H1 (cell line): ENCODE measurements around the gene GABPB1. TPM values are rescaled to one million over a fixed set of nuclear protein-coding genes. Genes with fewer than 3 reads are reported as not detected.

Experiments used
- CTCF ChIA-PET: fragments of 300-600 bp; sonication (Branson Sonifier 250); formaldehyde crosslinking; loops from one replicate; lab custom pipeline; 2021; ENCODE audit not compliant: partially characterized antibody; lab: Charles Lee
- POLR2A ChIA-PET: fragments of 300-600 bp; sonication (Branson Sonifier 250); formaldehyde crosslinking; loops from one replicate; lab custom pipeline; 2021; ENCODE audit warnings: inconsistent platforms; ENCODE audit not compliant: partially characterized antibody; lab: Charles Lee
- DNase-seq, 2 experiments: peaks; one replicate each; pipeline versions ENCODE4 v3.0.0 to v3.0.0-alpha.2; 2010 to 2022; ENCODE audit warnings: low spot score in 2 of 2, low read depth in 1 of 2, mixed read lengths in 1 of 2
- FAIRE-seq: peaks from 2 replicates; lab custom pipeline; 2011; peaks lifted over from hg19 to GRCh38; lab: Jason Lieb, UNC
- H2AFZ ChIP-seq: 2 replicates; pipeline ENCODE4 v1.8.1; 2012; ENCODE audit warnings: low read length, inconsistent platforms
- H2AK5ac ChIP-seq: 2 replicates; pipeline ENCODE4 v1.6.1; 2013; ENCODE audit warnings: low read depth, low read length
- H2BK120ac ChIP-seq: replicated peaks from 2 replicates; pipeline ENCODE3; 2013; ENCODE audit warnings: low read depth, low read length, inconsistent platforms
- H2BK12ac ChIP-seq: 2 replicates; pipeline ENCODE4 v1.6.1; 2013; ENCODE audit warnings: low read depth, low read length
- H2BK15ac ChIP-seq: 2 replicates; pipeline ENCODE4 v1.6.1; 2013; ENCODE audit warnings: low read length
- H2BK20ac ChIP-seq: 2 replicates; pipeline ENCODE4 v1.6.1; 2013; ENCODE audit warnings: low read length
- H2BK5ac ChIP-seq: 2 replicates; pipeline ENCODE4 v1.6.1; 2013; ENCODE audit warnings: low read depth, low read length
- H3K14ac ChIP-seq: 2 replicates; pipeline ENCODE4 v1.6.1; 2013; ENCODE audit warnings: inconsistent platforms; ENCODE audit not compliant: insufficient read length
- H3K18ac ChIP-seq: 2 replicates; pipeline ENCODE4 v1.6.1; 2013; ENCODE audit warnings: low read length; ENCODE audit errors: extremely low read depth
- H3K23ac ChIP-seq: 2 replicates; pipeline ENCODE4 v1.6.1; 2013; ENCODE audit warnings: inconsistent platforms; ENCODE audit not compliant: insufficient read length
- H3K23me2 ChIP-seq: 2 replicates; pipeline ENCODE4 v1.6.1; 2013; ENCODE audit warnings: low read depth, low read length
- H3K27ac ChIP-seq: 2 replicates; pipeline ENCODE4 v1.6.1; 2011; ENCODE audit warnings: low read depth, low read length, inconsistent platforms
- H3K27me3 ChIP-seq, 4 experiments: replicated peaks in 1 of 4; 1 replicate in 1 of 4; 2 replicates in 3 of 4; pipeline versions ENCODE4 v1.6.1 to v1.8.1; 2011 to 2013; ENCODE audit warnings: low read length in 3 of 4, mild to moderate bottlenecking in 3 of 4, inconsistent platforms in 2 of 4, mixed read lengths in 2 of 4, moderate library complexity in 1 of 4; ENCODE audit not compliant: control insufficient read depth in 3 of 4, insufficient read depth in 3 of 4; ENCODE audit errors: extremely low read depth in 1 of 4
- H3K36me3 ChIP-seq, 4 experiments: 2 replicates each; pipeline versions ENCODE4 v1.6.1 to v1.8.1; 2011 to 2013; ENCODE audit warnings: mild to moderate bottlenecking in 4 of 4, low read length in 3 of 4, moderate library complexity in 2 of 4, control low read depth in 1 of 4, inconsistent platforms in 1 of 4; ENCODE audit not compliant: insufficient read depth in 4 of 4, control insufficient read depth in 2 of 4
- H3K4ac ChIP-seq: replicated peaks from 2 replicates; pipeline ENCODE3; 2013; ENCODE audit warnings: low read length, low read depth, mixed read lengths, inconsistent platforms; ENCODE audit not compliant: insufficient read length
- H3K4me1 ChIP-seq, 4 experiments: replicated peaks in 1 of 4; 1 replicate in 1 of 4; 2 replicates in 3 of 4; pipeline versions ENCODE4 v1.6.1 to v1.8.1; 2011 to 2013; ENCODE audit warnings: low read length in 3 of 4, inconsistent platforms in 2 of 4, mixed read lengths in 1 of 4; ENCODE audit not compliant: insufficient read depth in 4 of 4, control insufficient read depth in 3 of 4
- H3K4me2 ChIP-seq, 2 experiments: 2 replicates each; pipeline versions ENCODE4 v1.6.1 to v1.8.1; 2011 to 2013; ENCODE audit warnings: low read depth in 2 of 2, low read length in 2 of 2, control low read depth in 1 of 2, inconsistent platforms in 1 of 2, mild to moderate bottlenecking in 1 of 2; ENCODE audit not compliant: insufficient read depth in 1 of 2
- H3K4me3 ChIP-seq, 4 experiments: fragments of 200-600, 300-600 bp in 1 of 4; sonication (generic), shearing (Covaris generic), sonication (Bioruptor Twin) in 1 of 4; 2 replicates each; pipeline versions ENCODE4 v1.5.1 to v1.8.1; 2011 to 2016; ENCODE audit warnings: low read length in 4 of 4, low read depth in 3 of 4, control low read depth in 2 of 4, inconsistent platforms in 2 of 4, mild to moderate bottlenecking in 2 of 4, mixed read lengths in 1 of 4, moderate library complexity in 1 of 4; ENCODE audit not compliant: insufficient read depth in 2 of 4; ENCODE audit errors: extremely low read depth in 1 of 4
- H3K56ac ChIP-seq: replicated peaks from 2 replicates; pipeline ENCODE3; 2013; ENCODE audit warnings: low read depth, mild to moderate bottlenecking, mixed read lengths, low read length, inconsistent platforms; ENCODE audit not compliant: insufficient read length
- H3K79me1 ChIP-seq: 2 replicates; pipeline ENCODE4 v1.6.1; 2013; ENCODE audit warnings: low read depth, low read length, control low read depth
- H3K79me2 ChIP-seq, 2 experiments: 2 replicates each; pipeline versions ENCODE4 v1.6.1 to v1.8.1; 2012 to 2013; ENCODE audit warnings: low read length in 2 of 2, mild to moderate bottlenecking in 2 of 2, inconsistent platforms in 1 of 2; ENCODE audit not compliant: insufficient read depth in 2 of 2, control insufficient read depth in 1 of 2
- H3K9ac ChIP-seq, 4 experiments: replicated peaks in 1 of 4; 1 replicate in 1 of 4; 2 replicates in 3 of 4; pipeline versions ENCODE4 v1.6.1 to v1.8.1; 2011 to 2013; ENCODE audit warnings: low read depth in 3 of 4, low read length in 3 of 4, control low read depth in 2 of 4, mild to moderate bottlenecking in 2 of 4, moderate library complexity in 2 of 4, inconsistent platforms in 1 of 4; ENCODE audit errors: extremely low read depth in 1 of 4
- H3K9me3 ChIP-seq, 2 experiments: 2 replicates each; pipeline versions ENCODE4 v1.6.1 to v1.8.1; 2012 to 2013; ENCODE audit warnings: mild to moderate bottlenecking in 2 of 2, moderate library complexity in 2 of 2, control low read depth in 1 of 2, inconsistent platforms in 1 of 2, low read depth in 1 of 2, low read length in 1 of 2, mixed read lengths in 1 of 2; ENCODE audit not compliant: insufficient read depth in 2 of 2
- H4K20me1 ChIP-seq, 2 experiments: replicated peaks in 1 of 2; 2 replicates each; pipeline versions ENCODE3 to v1.8.1; 2011 to 2013; ENCODE audit warnings: inconsistent platforms in 2 of 2, low read length in 2 of 2, mild to moderate bottlenecking in 1 of 2; ENCODE audit not compliant: insufficient read depth in 2 of 2, control insufficient read depth in 1 of 2
- H4K5ac ChIP-seq: 2 replicates; pipeline ENCODE4 v1.6.1; 2013; ENCODE audit warnings: low read length, low read depth, mixed read lengths, inconsistent platforms; ENCODE audit not compliant: insufficient read length
- H4K8ac ChIP-seq: 2 replicates; pipeline ENCODE4 v1.8.0; 2013; ENCODE audit warnings: mild to moderate bottlenecking, moderate library complexity, low read length, inconsistent platforms; ENCODE audit not compliant: insufficient read depth; ENCODE audit errors: extremely low read depth
- H4K91ac ChIP-seq: replicated peaks from 2 replicates; pipeline ENCODE3; 2013; ENCODE audit warnings: low read length, mixed read lengths, inconsistent platforms; ENCODE audit not compliant: insufficient read length
- BRCA1 ChIP-seq: IDR thresholded peaks from 2 replicates; pipeline ENCODE4 v1.6.1; 2012; ENCODE audit warnings: low read depth, low read length, improper control_type of control experiment
- CBX8 ChIP-seq: fragments of 300-800, 300-1000 bp; sonication (generic); IDR thresholded peaks from 2 replicates; pipeline ENCODE4 v1.7.1; 2016; ENCODE audit warnings: low read depth, low read length, borderline replicate concordance
- CREB1 ChIP-seq: IDR thresholded peaks from 2 replicates; pipeline ENCODE4 v1.6.1; 2012; ENCODE audit warnings: inconsistent platforms
- GABPA ChIP-seq: IDR thresholded peaks from 2 replicates; pipeline ENCODE4 v1.6.1; 2011; ENCODE audit warnings: mild to moderate bottlenecking, low read length, moderate library complexity, borderline replicate concordance; ENCODE audit not compliant: insufficient read depth
- HDAC6 ChIP-seq: IDR thresholded peaks from one replicate; pipeline ENCODE4 v1.7.1; 2012; ENCODE audit warnings: low read depth, mild to moderate bottlenecking, inconsistent platforms, low read length, moderate library complexity
- NANOG ChIP-seq: IDR thresholded peaks from 2 replicates; pipeline ENCODE4 v1.6.1; 2011; ENCODE audit warnings: low read length, low read depth, mild to moderate bottlenecking, inconsistent platforms; ENCODE audit not compliant: insufficient read depth, poor library complexity, severe bottlenecking
- NRF1 ChIP-seq: IDR thresholded peaks from 2 replicates; pipeline ENCODE4 v1.6.1; 2011; ENCODE audit warnings: mild to moderate bottlenecking, low read depth, low read length, improper control_type of control experiment
- PHF8 ChIP-seq: fragments of 200-600 bp; sonication (generic); conservative IDR thresholded peaks from 2 replicates; pipeline ENCODE4 v1.7.1; 2012; ENCODE audit warnings: low read depth, mild to moderate bottlenecking, inconsistent platforms, low read length, moderate library complexity
- POLR2AphosphoS5 ChIP-seq: IDR thresholded peaks from 2 replicates; pipeline ENCODE4 v1.6.1; 2011; ENCODE audit warnings: low read depth, low read length
- SIRT6 ChIP-seq: IDR thresholded peaks from one replicate; pipeline ENCODE4 v1.7.1; 2012; ENCODE audit warnings: low read length, inconsistent platforms
- SP2 ChIP-seq: IDR thresholded peaks from 2 replicates; pipeline ENCODE4 v1.6.1; 2012; ENCODE audit warnings: mild to moderate bottlenecking, low read length, inconsistent platforms
- SRF ChIP-seq: IDR thresholded peaks from 2 replicates; pipeline ENCODE4 v1.6.1; 2011; ENCODE audit warnings: mild to moderate bottlenecking, low read depth, low read length, moderate library complexity
- TBP ChIP-seq: IDR thresholded peaks from 2 replicates; pipeline ENCODE4 v1.6.1; 2011; ENCODE audit warnings: low read depth, low read length, improper control_type of control experiment
- TEAD4 ChIP-seq: IDR thresholded peaks from 2 replicates; pipeline ENCODE4 v1.6.1; 2012; ENCODE audit warnings: low read depth, low read length, inconsistent platforms, mixed read lengths
- ZNF274 ChIP-seq: IDR thresholded peaks from 2 replicates; pipeline ENCODE4 v1.7.0; 2012; ENCODE audit warnings: low read length, borderline replicate concordance; ENCODE audit errors: extremely low read depth
- WGBS, 2 experiments: shearing (Covaris generic) in 1 of 2; methylation state at CpG; one replicate each; pipeline versions ENCODE4 v1.1.6 to v1.1.7; 2013 to 2015; ENCODE audit warnings: low lambda C conversion rate in 2 of 2, mixed read lengths in 2 of 2, inconsistent platforms in 1 of 2, low coverage in 1 of 2, missing lambda C conversion rate in 1 of 2; ENCODE audit not compliant: insufficient replicate concordance in 2 of 2, insufficient coverage in 1 of 2, insufficient read length in 1 of 2; ENCODE audit errors: extremely low coverage in 1 of 2, missing lambda C conversion rate in 1 of 2; 5-methylcytosine and 5-hydroxymethylcytosine counted together
- polyA plus RNA-seq, 7 experiments: library from polyadenylated mRNA; depleted of rRNA in 3 of 7; stranded (reverse) in 5 of 7; unstranded in 2 of 7; fragments of >200 nt in 5 of 7; fragments of 200-250 nt in 2 of 7; gene quantifications; 1 replicate in 5 of 7; 2 replicates in 1 of 7; 4 replicates in 1 of 7; pipeline versions ENCODE4 v1.2.1 to v1.2.3, GENCODE V29; 2011 to 2013; ENCODE audit warnings: missing spikeins in 2 of 7, mixed read lengths in 2 of 7
- total RNA-seq: library from RNA; stranded (reverse); fragmentation: NEBNext Ultra II Directional; extraction: Animal tissue kit (Norgen Biotek cat#: 25700); gene quantifications from 2 replicates; pipeline ENCODE4 v1.2.1, GENCODE V29; 2021
- TF ChIP-seq, protein P1 (sequence below): IDR thresholded peaks from 2 replicates; pipeline ENCODE4 v1.6.1; 2012; ENCODE audit warnings: inconsistent platforms

GABPB1 gene
- total and polyA plus RNA-seq, 2 of the 8 experiments (the other 6 are each of a cell fraction or from before 2014, with no cell fraction given): 24.5 to 32.3 TPM

DNA sequence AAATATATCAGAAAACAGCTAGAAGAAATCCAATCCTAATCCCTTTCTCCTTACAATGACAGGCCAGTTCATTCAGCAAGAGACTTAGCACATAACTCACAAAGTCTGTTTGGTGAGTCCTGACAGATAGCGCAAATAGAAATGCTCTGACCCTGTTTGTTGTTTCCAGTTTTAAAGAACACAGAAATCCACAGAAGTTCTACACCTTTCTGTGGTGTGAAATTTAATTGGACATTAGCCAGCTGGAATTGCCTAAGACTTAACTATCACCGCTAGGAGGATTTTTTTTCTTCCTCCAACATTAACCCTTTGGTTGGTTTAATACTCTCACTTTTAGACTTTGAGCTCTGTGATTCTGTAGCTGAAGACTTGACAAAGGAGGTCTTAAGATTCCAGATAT is 120.2 kb downstream of the GABPB1 start:
- FAIRE-seq (no peak), DNase-seq (no peak)
- H3K79me1 ChIP-seq: no peaks in the 10 kb centered on the region
- H3K14ac ChIP-seq: no peak overlapping the region
- no peaks in the 10 kb centered on the region for H3K27me3 ChIP-seq
- H3K79me2 ChIP-seq: no peaks in the 10 kb centered on the region
- no peaks in the 10 kb centered on the region; a peak in 1 of 8 replicates for H3K36me3 ChIP-seq
- no peak overlapping the region for H2AK5ac ChIP-seq
- H3K4me3 ChIP-seq: no peak overlapping the region
- H3K56ac ChIP-seq: no peak overlapping the region
- no peak overlapping the region for H3K23ac ChIP-seq
- no peak overlapping the region for H2AFZ ChIP-seq
- ChIA-PET POLR2A (no interaction called here), CTCF (no interaction called here)
- H2BK15ac ChIP-seq: no peak overlapping the region
- H4K20me1 ChIP-seq: no peaks in the 10 kb centered on the region
- no peak overlapping the region for H2BK120ac ChIP-seq
- no peaks in the 10 kb centered on the region for H3K9me3 ChIP-seq
- no peak overlapping the region for H3K4me2 ChIP-seq
- H2BK5ac ChIP-seq: no peak overlapping the region
- H3K27ac ChIP-seq: no peak overlapping the region
- no peak overlapping the region for H4K5ac ChIP-seq
- no peak overlapping the region for H4K91ac ChIP-seq
- no peak overlapping the region for H2BK20ac ChIP-seq
- no peak overlapping the region for H3K9ac ChIP-seq
- H3K4ac ChIP-seq: no peak overlapping the region
- H3K4me1 ChIP-seq: no peaks in the 10 kb centered on the region
- H3K23me2 ChIP-seq: no peaks in the 10 kb centered on the region
- no peak overlapping the region for H2BK12ac ChIP-seq
- no peak overlapping the region for H3K18ac ChIP-seq
- H4K8ac ChIP-seq: no peak overlapping the region
- 86% methylated on average over 2 of the region's 2 CpGs; no CpG with 5 or more reads in 1 of the 2 experiments for WGBS, 2 experiments
- TF ChIP-seq TBP: no peak
- no peak for TF ChIP-seq BRCA1
- no peak for TF ChIP-seq HDAC6
- TF ChIP-seq GABPA: no peak
- TF ChIP-seq NANOG: no peak
- no peak for TF ChIP-seq SRF
- no peak for TF ChIP-seq TEAD4
- TF ChIP-seq ZNF274: no peak
- TF ChIP-seq SIRT6: no peak
- no peak for TF ChIP-seq CREB1
- TF ChIP-seq CBX8: no peak
- TF ChIP-seq, protein P1, sequence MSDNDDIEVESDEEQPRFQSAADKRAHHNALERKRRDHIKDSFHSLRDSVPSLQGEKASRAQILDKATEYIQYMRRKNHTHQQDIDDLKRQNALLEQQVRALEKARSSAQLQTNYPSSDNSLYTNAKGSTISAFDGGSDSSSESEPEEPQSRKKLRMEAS: no peak
- TF ChIP-seq PHF8: no peak
- no peak for TF ChIP-seq SP2
- TF ChIP-seq POLR2AphosphoS5: no peak
- no peak for TF ChIP-seq NRF1
